ENCODE measurements around the gene PPP2R2D. TPM values are rescaled to one million over a fixed set of nuclear protein-coding genes. Genes with fewer than 3 reads are reported as not detected.

PPP2R2D gene
- total and polyA plus RNA-seq, 2 donors, result 29.3 to 32.3 TPM

DNA sequence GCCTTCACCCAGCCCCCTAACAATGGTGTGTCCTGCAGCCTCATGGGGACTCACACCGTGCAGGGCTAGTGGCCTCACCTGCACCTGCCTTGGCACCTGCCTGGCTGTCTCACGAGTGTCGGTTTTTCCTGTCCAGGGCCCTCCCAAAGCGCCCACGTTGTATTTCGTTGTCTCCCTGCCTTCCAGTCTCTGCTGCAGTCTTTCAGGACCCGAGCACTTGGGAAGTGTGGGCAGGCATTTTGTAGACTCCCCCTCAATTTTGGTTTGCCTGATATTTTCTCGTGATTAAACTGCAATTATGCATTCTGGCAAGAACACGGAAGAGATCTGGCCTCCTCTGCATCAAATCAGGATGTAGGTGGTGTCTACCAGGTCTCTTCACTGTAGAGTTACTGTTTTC lies 63.0 kb downstream of the PPP2R2D start:
- Histone ChIP-seq H3K4me3 (ENCODE audit: low read length in 2 of 2) (no peak overlapping the region), H3K27me3 (ENCODE audit: control insufficient read depth in 2 of 2, insufficient read depth in 1 of 2, low read length in 1 of 2) (no peaks in the 10 kb centered on the region), H3K9me3 (ENCODE audit: control insufficient read depth in 2 of 2, insufficient read depth in 1 of 2, low read length in 1 of 2) (no peaks in the 10 kb centered on the region), H3K4me1 (ENCODE audit: control insufficient read depth in 2 of 2, insufficient read depth in 2 of 2, low read length in 2 of 2) (no peaks in the 10 kb centered on the region), H3K36me3 (ENCODE audit: control insufficient read depth in 2 of 2, insufficient read depth in 2 of 2, low read length in 1 of 2) (peaks cover 9 to 33% of the 10 kb centered on the region in 2 donors), H3K27ac (ENCODE audit: low read depth in 1 of 2, low read length in 1 of 2) (no peak overlapping the region)
- DNase-seq (ENCODE audit: low read depth in 6 of 9, low spot score in 9 of 9), result no peak
- WGBS, result 94% methylated on average over 9 of the region's 9 CpGs

DNA sequence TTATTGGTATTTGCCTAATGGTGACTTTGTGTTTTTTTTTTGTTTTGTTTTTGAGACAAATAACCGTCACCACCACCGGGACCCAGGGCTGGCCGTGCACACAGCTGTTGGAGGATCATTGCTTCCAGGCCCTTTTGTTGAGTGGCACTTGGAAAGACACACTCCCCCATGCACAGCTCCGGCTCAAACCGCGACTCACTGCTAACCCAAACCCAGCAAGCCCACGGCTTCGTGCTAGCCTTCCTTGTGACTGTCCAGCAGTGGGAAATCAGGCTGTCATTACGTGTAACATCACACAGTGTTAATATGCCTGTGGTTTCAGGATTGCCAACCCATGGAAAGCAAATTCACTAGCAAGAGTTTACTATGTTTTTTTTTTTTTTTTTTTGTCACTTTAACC lies 63.5 kb downstream of the PPP2R2D start:
- no peak for DNase-seq (ENCODE audit: low read depth in 6 of 9, low spot score in 9 of 9)
- Histone ChIP-seq H3K36me3 (ENCODE audit: control insufficient read depth in 2 of 2, insufficient read depth in 2 of 2, low read length in 1 of 2) (peaks cover 14 to 34% of the 10 kb centered on the region in 2 donors), H3K27ac (ENCODE audit: low read depth in 1 of 2, low read length in 1 of 2) (no peak overlapping the region), H3K4me3 (ENCODE audit: low read length in 2 of 2) (no peak overlapping the region), H3K9me3 (ENCODE audit: control insufficient read depth in 2 of 2, insufficient read depth in 1 of 2, low read length in 1 of 2) (no peaks in the 10 kb centered on the region), H3K27me3 (ENCODE audit: control insufficient read depth in 2 of 2, insufficient read depth in 1 of 2, low read length in 1 of 2) (no peaks in the 10 kb centered on the region), H3K4me1 (ENCODE audit: control insufficient read depth in 2 of 2, insufficient read depth in 2 of 2, low read length in 2 of 2) (no peaks in the 10 kb centered on the region)
- over 99% methylated on average over 9 of the region's 9 CpGs for WGBS

DNA sequence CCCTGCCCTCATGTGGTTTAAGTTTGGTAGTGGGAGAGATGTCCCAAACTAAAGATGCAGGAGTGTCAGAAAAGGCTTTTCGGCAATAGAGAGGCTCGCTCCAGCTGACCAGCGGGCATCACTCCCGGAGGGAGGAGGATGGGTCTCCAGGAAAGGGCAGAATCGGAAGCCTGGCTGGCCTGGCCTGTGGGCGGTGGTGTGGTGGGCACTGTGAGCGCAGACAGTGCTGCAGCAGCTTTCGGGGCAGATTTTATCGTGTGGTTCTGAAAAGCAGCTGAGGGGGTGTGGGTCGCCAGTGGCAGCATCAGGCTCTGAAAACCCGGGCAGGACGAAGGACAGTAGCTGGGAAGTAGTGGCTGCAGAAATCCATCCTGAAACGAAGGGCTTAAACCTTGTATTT lies 68.1 kb downstream of the PPP2R2D start:
- no peaks in the 10 kb centered on the region for H3K27me3 ChIP-seq (ENCODE audit: control insufficient read depth in 2 of 2, insufficient read depth in 1 of 2, low read length in 1 of 2)
- H3K4me1 ChIP-seq (ENCODE audit: control insufficient read depth in 2 of 2, insufficient read depth in 2 of 2, low read length in 2 of 2), result peaks cover 7 to 19% of the 10 kb centered on the region in 2 donors
- no peak overlapping the region for H3K4me3 ChIP-seq (ENCODE audit: low read length in 2 of 2)
- DNase-seq (ENCODE audit: low read depth in 6 of 9, low spot score in 9 of 9), result no peak
- no peak overlapping the region for H3K27ac ChIP-seq (ENCODE audit: low read depth in 1 of 2, low read length in 1 of 2)
- H3K36me3 ChIP-seq (ENCODE audit: control insufficient read depth in 2 of 2, insufficient read depth in 2 of 2, low read length in 1 of 2), result peaks cover 15 to 27% of the 10 kb centered on the region in 2 donors
- 98% methylated on average over 13 of the region's 13 CpGs for WGBS
- no peaks in the 10 kb centered on the region for H3K9me3 ChIP-seq (ENCODE audit: control insufficient read depth in 2 of 2, insufficient read depth in 1 of 2, low read length in 1 of 2)

DNA sequence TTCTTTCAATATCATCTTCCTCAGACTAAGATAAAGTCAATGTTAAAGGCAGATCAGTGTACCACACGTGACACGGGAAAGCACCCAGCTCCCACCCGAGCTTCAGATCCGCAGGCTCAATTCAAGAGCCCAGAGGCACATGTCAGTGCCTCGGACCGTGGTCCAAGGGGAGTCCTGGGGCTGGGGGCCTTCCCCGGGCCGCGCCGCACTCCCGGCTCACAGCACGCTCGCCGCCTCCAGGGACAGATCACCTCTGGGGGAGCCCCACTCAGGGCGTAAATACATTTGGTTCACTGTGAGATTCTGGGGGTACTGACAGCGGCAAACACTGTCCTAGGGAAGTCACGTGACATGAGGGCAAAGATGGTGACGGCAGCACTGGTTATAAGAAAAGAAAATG lies 70.1 kb downstream of the PPP2R2D start:
- WGBS, result 99% methylated on average over 18 of the region's 18 CpGs
- Histone ChIP-seq H3K9me3 (ENCODE audit: control insufficient read depth in 2 of 2, insufficient read depth in 1 of 2, low read length in 1 of 2) (no peaks in the 10 kb centered on the region), H3K27ac (ENCODE audit: low read depth in 1 of 2, low read length in 1 of 2) (no peak overlapping the region), H3K4me3 (ENCODE audit: low read length in 2 of 2) (no peak overlapping the region), H3K27me3 (ENCODE audit: control insufficient read depth in 2 of 2, insufficient read depth in 1 of 2, low read length in 1 of 2) (no peaks in the 10 kb centered on the region), H3K4me1 (ENCODE audit: control insufficient read depth in 2 of 2, insufficient read depth in 2 of 2, low read length in 2 of 2) (peaks cover 7 to 19% of the 10 kb centered on the region in 2 donors), H3K36me3 (ENCODE audit: control insufficient read depth in 2 of 2, insufficient read depth in 2 of 2, low read length in 1 of 2) (peaks cover 15 to 22% of the 10 kb centered on the region in 2 donors)
- DNase-seq (ENCODE audit: low read depth in 6 of 9, low spot score in 9 of 9), result no peak

DNA sequence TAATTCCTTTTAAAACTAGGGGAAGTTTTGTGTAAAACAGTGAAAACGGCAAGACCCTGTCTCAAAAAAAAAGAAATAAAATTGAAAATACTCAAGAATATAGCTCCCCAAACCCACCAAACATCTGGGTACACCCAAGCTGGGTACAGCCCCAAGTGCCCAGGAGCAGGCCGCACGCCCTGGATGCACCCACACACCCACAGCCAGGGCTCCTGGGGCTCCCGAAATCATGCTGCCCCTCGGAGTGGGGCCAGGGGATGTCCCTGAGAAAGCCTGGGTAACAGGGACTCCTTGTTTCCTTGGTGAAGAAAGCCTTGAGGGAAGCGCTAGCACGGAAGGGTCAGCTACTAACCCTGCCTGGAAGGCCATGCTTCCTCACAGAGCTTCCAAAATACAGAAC lies 70.8 kb downstream of the PPP2R2D start:
- 91% methylated on average over 7 of the region's 7 CpGs for WGBS
- peaks cover 15 to 21% of the 10 kb centered on the region in 2 donors for H3K36me3 ChIP-seq (ENCODE audit: control insufficient read depth in 2 of 2, insufficient read depth in 2 of 2, low read length in 1 of 2)

DNA sequence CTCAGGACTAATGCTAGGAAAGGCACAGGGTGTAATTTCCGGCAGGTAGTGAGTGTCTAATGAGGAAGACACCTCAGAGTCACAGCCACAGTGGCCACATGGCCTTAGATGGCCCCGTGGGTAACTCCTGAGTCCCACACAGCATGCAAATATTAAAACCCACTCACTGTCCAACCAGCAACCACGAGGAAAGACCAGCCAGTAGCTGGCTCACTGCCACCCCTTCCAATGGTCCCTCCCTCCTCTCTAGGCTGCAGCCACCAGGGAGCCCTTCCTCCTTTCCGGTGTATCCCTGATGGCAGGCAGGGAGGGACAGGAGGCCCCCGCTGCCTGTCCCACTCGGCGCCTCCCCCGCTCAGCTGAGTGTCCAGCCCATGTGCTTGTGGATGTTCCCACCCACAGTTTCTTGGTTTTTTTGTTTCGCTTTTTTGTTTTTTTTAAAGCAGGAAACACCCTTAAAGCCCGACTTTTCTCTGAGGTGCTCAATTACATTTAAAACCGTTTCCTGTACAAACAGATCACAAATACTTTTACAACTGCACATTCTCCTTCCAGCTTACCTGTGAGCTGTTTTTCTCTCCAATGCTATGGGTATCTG lies 71.8 kb downstream of the PPP2R2D start:
- H3K4me3 ChIP-seq (ENCODE audit: low read length in 2 of 2), result no peak overlapping the region

More for the DNA sequence above, 70.8 kb downstream of the PPP2R2D start:
- Histone ChIP-seq H3K9me3 (ENCODE audit: control insufficient read depth in 2 of 2, insufficient read depth in 1 of 2, low read length in 1 of 2) (no peaks in the 10 kb centered on the region), H3K4me1 (ENCODE audit: control insufficient read depth in 2 of 2, insufficient read depth in 2 of 2, low read length in 2 of 2) (peaks cover 7 to 19% of the 10 kb centered on the region in 2 donors), H3K27ac (ENCODE audit: low read depth in 1 of 2, low read length in 1 of 2) (no peak overlapping the region), H3K4me3 (ENCODE audit: low read length in 2 of 2) (no peak overlapping the region), H3K27me3 (ENCODE audit: control insufficient read depth in 2 of 2, insufficient read depth in 1 of 2, low read length in 1 of 2) (no peaks in the 10 kb centered on the region)
- DNase-seq (ENCODE audit: low read depth in 6 of 9, low spot score in 9 of 9), result no peak

DNA sequence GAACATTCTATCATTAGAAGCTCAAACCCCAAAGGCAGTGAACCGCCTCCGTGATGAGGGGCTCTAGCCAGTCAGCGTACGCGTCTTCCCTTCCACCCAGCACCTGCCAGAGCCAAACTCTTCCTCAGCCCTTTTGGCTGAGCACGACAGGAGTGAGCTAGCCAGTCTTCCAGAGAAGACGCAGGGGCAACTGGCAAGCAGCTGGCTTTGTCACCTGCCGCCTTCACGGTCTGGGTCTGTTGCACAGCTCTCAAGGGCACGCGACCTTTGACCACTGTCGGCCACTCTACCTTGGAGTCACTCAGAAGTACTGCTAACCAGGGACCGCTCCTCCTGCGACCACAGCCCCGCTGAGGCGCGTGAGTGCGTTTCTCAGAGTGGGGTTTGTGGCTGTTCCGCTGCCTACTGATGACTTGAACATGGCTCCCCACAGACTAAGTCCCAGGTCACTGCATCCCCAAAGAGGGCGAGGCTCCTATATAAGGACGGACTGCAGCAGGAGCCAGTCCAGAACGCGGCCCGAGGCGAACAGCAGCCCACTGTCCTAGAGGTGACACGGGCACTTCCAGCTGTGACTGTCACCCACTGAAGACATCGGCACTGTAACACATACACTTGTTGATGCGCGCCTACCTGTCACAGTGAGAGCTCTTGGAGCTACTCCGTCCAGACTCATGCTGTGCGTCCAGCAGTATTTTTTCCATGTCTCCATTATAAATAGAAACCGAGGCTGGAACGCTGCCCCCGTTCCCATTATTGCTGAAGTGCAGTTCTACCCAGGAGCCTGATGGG lies 72.5 kb downstream of the PPP2R2D start:
- H3K27me3 ChIP-seq (ENCODE audit: control insufficient read depth in 2 of 2, insufficient read depth in 1 of 2, low read length in 1 of 2), result peaks cover 0 to 1% of the 10 kb centered on the region in 2 donors
- peaks cover 15 to 19% of the 10 kb centered on the region in 2 donors for H3K36me3 ChIP-seq (ENCODE audit: control insufficient read depth in 2 of 2, insufficient read depth in 2 of 2, low read length in 1 of 2)
- peak overlapping the region; percentile 55 to 80 for H3K27ac ChIP-seq (ENCODE audit: low read depth in 1 of 2, low read length in 1 of 2)
- 91% methylated on average over 34 of the region's 34 CpGs for WGBS
- DNase-seq (ENCODE audit: low read depth in 6 of 9, low spot score in 9 of 9), result no peak
- peaks cover 7 to 19% of the 10 kb centered on the region in 2 donors for H3K4me1 ChIP-seq (ENCODE audit: control insufficient read depth in 2 of 2, insufficient read depth in 2 of 2, low read length in 2 of 2)
- H3K4me3 ChIP-seq (ENCODE audit: low read length in 2 of 2), result no peak overlapping the region
- H3K9me3 ChIP-seq (ENCODE audit: control insufficient read depth in 2 of 2, insufficient read depth in 1 of 2, low read length in 1 of 2), result no peaks in the 10 kb centered on the region

More for the DNA sequence above, 71.8 kb downstream of the PPP2R2D start:
- peaks cover 7 to 19% of the 10 kb centered on the region in 2 donors for H3K4me1 ChIP-seq (ENCODE audit: control insufficient read depth in 2 of 2, insufficient read depth in 2 of 2, low read length in 2 of 2)
- peaks cover 15 to 19% of the 10 kb centered on the region in 2 donors for H3K36me3 ChIP-seq (ENCODE audit: control insufficient read depth in 2 of 2, insufficient read depth in 2 of 2, low read length in 1 of 2)
- 49% methylated on average over 11 of the region's 11 CpGs for WGBS
- no peaks in the 10 kb centered on the region for H3K27me3 ChIP-seq (ENCODE audit: control insufficient read depth in 2 of 2, insufficient read depth in 1 of 2, low read length in 1 of 2)
- peak in 5 of 9 donors; percentile 12 to 61 (median 15) for DNase-seq (ENCODE audit: low read depth in 6 of 9, low spot score in 9 of 9)
- no peaks in the 10 kb centered on the region for H3K9me3 ChIP-seq (ENCODE audit: control insufficient read depth in 2 of 2, insufficient read depth in 1 of 2, low read length in 1 of 2)
- H3K27ac ChIP-seq (ENCODE audit: low read depth in 1 of 2, low read length in 1 of 2), result peak overlapping the region; percentile 55 to 80

DNA sequence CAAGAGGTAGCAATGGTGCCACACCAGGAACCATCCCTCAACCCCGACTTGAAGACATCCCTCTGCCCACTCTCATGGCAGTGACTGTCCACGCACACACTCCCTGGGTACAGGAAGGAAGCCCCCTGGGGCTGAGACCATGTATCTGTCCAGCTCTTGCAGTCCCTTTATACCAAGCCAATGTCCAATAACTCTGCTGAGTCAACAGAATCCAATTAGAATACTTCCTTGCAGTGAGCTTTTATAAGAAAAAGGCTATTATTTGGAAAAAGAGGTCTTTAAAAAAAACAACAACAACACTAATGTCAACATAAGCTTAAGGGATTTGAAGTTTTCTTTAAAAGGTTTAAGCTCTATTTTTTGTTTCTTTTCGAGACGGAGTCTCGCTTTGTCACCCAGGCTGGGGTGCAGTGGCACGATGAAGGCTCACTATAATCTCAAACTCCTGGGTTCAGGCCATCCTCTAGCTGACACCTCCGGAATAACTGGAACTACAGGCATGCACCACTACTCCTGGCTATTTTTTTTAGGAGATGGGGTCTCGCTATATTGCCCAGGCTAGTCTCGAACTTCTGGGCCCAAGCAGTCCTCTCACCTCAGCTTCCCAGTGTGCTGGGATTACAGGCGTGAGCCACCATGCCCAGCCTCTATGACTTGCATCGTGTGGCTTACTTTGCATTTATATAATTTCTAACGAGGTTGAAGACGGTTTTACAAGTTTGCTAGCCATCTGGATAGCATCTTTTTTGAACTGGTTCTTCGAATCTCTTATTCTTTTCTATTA lies 73.4 kb downstream of the PPP2R2D start:
- Histone ChIP-seq H3K4me3 (ENCODE audit: low read length in 2 of 2) (no peak overlapping the region), H3K9me3 (ENCODE audit: control insufficient read depth in 2 of 2, insufficient read depth in 1 of 2, low read length in 1 of 2) (no peaks in the 10 kb centered on the region), H3K27ac (ENCODE audit: low read depth in 1 of 2, low read length in 1 of 2) (no peak overlapping the region), H3K4me1 (ENCODE audit: control insufficient read depth in 2 of 2, insufficient read depth in 2 of 2, low read length in 2 of 2) (peaks cover 7 to 19% of the 10 kb centered on the region in 2 donors), H3K27me3 (ENCODE audit: control insufficient read depth in 2 of 2, insufficient read depth in 1 of 2, low read length in 1 of 2) (peaks cover 0 to 9% of the 10 kb centered on the region in 2 donors), H3K36me3 (ENCODE audit: control insufficient read depth in 2 of 2, insufficient read depth in 2 of 2, low read length in 1 of 2) (peaks cover 10 to 15% of the 10 kb centered on the region in 2 donors)
- DNase-seq (ENCODE audit: low read depth in 6 of 9, low spot score in 9 of 9), result no peak
- 92% methylated on average over 14 of the region's 14 CpGs for WGBS

Measured in thymus (tissue), 11 donors.